SH-SY5Y (cell line): ENCODE data around the gene ISG20L2.

Experiments used
- GATA2 ChIP-seq: IDR thresholded peaks from 2 replicates; pipeline ENCODE4 v1.6.1; 2011; ENCODE audit warnings: mild to moderate bottlenecking, low read depth, low read length
- GATA3 ChIP-seq: IDR thresholded peaks from 2 replicates; pipeline ENCODE4 v1.6.1; 2011; ENCODE audit warnings: low read depth, mild to moderate bottlenecking, low read length, moderate library complexity

GRCh38 chr1:156696755-156697154, 31.8 kb downstream of the ISG20L2 start:
- TF ChIP-seq GATA2 (no peak), GATA3 (no peak)
